ENCODE results near the gene RAP2A.

Gene RAP2A

DNA sequence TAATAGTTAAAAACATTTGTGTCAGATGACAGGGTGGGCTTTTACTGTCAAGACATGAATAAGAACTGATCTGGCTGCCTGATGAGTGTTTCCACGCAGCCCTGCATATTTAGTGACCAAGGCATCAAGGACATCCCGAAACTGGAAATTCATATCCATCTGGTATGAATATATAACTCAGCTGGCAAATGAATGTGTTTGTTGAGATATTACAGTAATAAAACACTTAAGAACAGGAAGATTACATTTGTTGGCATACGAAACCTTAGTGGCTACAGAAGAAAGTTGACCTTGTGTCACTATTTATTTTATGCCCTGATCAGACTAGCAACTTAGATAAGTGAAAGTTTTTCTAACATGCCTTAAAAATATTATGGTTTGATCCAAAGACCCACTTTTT, 32.8 kb downstream of the RAP2A start:
- TF ChIP-seq POLR2AphosphoS5 (IDR thresholded peaks at IDR 0.05; ENCODE audit: low read depth, low read length), result no peak
- TF ChIP-seq SIN3A (IDR thresholded peaks at IDR 0.05; ENCODE audit: borderline replicate concordance, insufficient read depth, low read length), result no peak

DNA sequence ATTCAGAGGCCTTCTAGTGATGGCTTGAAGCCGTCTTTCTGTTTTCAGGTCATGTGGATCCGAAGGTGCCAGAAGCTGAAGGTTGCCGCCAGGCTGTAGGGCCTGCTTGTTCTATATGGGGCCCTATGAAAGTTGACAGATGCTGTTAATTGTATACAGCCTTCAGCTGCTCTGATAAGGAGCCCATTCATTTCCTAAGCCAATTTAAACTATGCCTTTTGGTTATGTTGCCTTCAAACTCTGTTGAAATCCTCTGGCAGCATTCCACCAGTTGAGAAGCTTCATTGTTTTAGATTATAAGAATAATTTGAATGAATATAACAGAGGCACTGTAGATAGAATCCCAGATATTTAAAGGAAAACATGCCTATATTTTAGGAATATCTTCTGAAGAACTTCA, 34.4 kb downstream of the RAP2A start:
- no peak for TF ChIP-seq REST (IDR thresholded peaks at IDR 0.05; ENCODE audit: insufficient read depth in 1 of 2, low read depth in 2 of 2, low read length in 2 of 2)
- TF ChIP-seq SIN3A (IDR thresholded peaks at IDR 0.05; ENCODE audit: borderline replicate concordance, insufficient read depth, low read length), result no peak
- TF ChIP-seq POLR2AphosphoS5 (IDR thresholded peaks at IDR 0.05; ENCODE audit: low read depth, low read length), result no peak
- no peak for TF ChIP-seq FOXP2 (optimal IDR thresholded peaks at IDR 0.05; ENCODE audit: borderline replicate concordance, extremely low read depth, extremely low read length, insufficient read depth)
- no peak for TF ChIP-seq TAF1 (IDR thresholded peaks at IDR 0.05; ENCODE audit: borderline replicate concordance, insufficient read depth, low read length)

DNA sequence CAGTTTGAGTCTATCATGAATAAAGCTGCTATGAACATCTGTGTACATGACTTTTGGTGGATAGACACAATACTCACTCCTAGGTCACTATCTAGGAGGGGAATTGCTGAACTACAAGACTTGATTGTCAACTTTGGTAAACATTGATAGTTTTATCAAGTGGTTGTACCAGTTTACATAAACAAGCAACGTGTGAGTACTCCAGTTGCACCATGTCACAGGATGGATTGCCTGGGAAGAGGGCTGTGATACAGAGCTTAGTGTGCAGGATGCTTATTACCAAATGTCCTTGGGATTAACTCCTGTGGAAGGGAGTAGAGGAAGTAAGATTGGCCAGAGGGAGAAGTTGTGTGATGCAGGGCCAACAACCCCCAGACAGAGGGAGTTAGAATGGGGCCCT, 37.7 kb downstream of the RAP2A start:
- TF ChIP-seq REST (IDR thresholded peaks at IDR 0.05; ENCODE audit: insufficient read depth in 1 of 2, low read depth in 2 of 2, low read length in 2 of 2), result no peak
- no peak for TF ChIP-seq FOXP2 (optimal IDR thresholded peaks at IDR 0.05; ENCODE audit: borderline replicate concordance, extremely low read depth, extremely low read length, insufficient read depth)
- TF ChIP-seq POLR2AphosphoS5 (IDR thresholded peaks at IDR 0.05; ENCODE audit: low read depth, low read length), result no peak
- no peak for TF ChIP-seq SIN3A (IDR thresholded peaks at IDR 0.05; ENCODE audit: borderline replicate concordance, insufficient read depth, low read length)
- TF ChIP-seq TAF1 (IDR thresholded peaks at IDR 0.05; ENCODE audit: borderline replicate concordance, insufficient read depth, low read length), result no peak

- TF ChIP-seq POLR2AphosphoS5 (IDR thresholded peaks at IDR 0.05; ENCODE audit: low read depth, low read length), result no peak
- no peak for TF ChIP-seq TAF1 (IDR thresholded peaks at IDR 0.05; ENCODE audit: borderline replicate concordance, insufficient read depth, low read length)
- no peak for TF ChIP-seq REST (IDR thresholded peaks at IDR 0.05; ENCODE audit: insufficient read depth in 1 of 2, low read depth in 2 of 2, low read length in 2 of 2)
- no peak for TF ChIP-seq SIN3A (IDR thresholded peaks at IDR 0.05; ENCODE audit: borderline replicate concordance, insufficient read depth, low read length)
Observed at GRCh38 chr13:97474349-97474980, 40.5 kb downstream of the RAP2A start.

DNA sequence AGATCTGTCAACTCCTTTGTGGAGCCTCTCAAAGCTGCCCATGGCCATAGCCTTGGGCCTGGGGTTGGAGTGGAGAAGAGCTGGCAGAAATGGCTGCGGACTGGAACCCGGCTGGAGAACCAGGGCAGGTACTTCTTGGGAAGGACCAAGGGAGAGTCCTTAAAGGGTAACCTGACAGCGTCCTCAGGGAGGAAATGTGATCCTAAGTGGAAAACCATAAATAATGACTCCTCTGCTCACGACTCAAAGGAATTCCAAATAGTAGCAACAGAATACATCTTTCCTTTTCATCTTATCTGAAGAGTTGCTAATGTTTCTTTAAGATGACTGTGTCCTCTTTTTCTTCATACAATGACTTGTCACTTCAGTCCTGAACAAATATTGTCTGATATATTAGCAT, 41.0 kb downstream of the RAP2A start:
- no peak for TF ChIP-seq SIN3A (IDR thresholded peaks at IDR 0.05; ENCODE audit: borderline replicate concordance, insufficient read depth, low read length)
- no peak for TF ChIP-seq POLR2AphosphoS5 (IDR thresholded peaks at IDR 0.05; ENCODE audit: low read depth, low read length)

GRCh38 chr13:97477844-97478243, 43.9 kb downstream of the RAP2A start:
- TF ChIP-seq POLR2AphosphoS5 (IDR thresholded peaks at IDR 0.05; ENCODE audit: low read depth, low read length) (no peak), FOXP2 (optimal IDR thresholded peaks at IDR 0.05; ENCODE audit: borderline replicate concordance, extremely low read depth, extremely low read length, insufficient read depth) (no peak), SIN3A (IDR thresholded peaks at IDR 0.05; ENCODE audit: borderline replicate concordance, insufficient read depth, low read length) (no peak), TAF1 (IDR thresholded peaks at IDR 0.05; ENCODE audit: borderline replicate concordance, insufficient read depth, low read length) (no peak), REST (IDR thresholded peaks at IDR 0.05; ENCODE audit: insufficient read depth in 1 of 2, low read depth in 2 of 2, low read length in 2 of 2) (no peak)

Measured in PFSK-1 (cell line).